ENCODE data around the gene ZNF407. TPM values are rescaled to one million over a fixed set of nuclear protein-coding genes. Genes with fewer than 3 reads are reported as not detected.

The ZNF407 gene
- total RNA-seq, 2 experiments from 2014 or later: 23.2 to 24.7 TPM

GRCh38 chr18:74731097-74731496 lies 133.4 kb downstream of the ZNF407 start:
- no peaks in the 10 kb centered on the region for H3K27me3 ChIP-seq (ENCODE audit: control insufficient read depth in 1 of 2, insufficient read depth in 2 of 2, low read length in 2 of 2)
- CTCF ChIA-PET: no interaction called here

GRCh38 chr18:74732380-74732779 lies 134.7 kb downstream of the ZNF407 start:
- TF ChIP-seq CTCF (IDR thresholded peaks at IDR 0.05): no peak

More at GRCh38 chr18:74731097-74731496, 133.4 kb downstream of the ZNF407 start:
- no peak for TF ChIP-seq CTCF (IDR thresholded peaks at IDR 0.05)
- POLR2A ChIA-PET: no interaction called here
- Histone ChIP-seq H3K9me3 (ENCODE audit: control insufficient read depth in 1 of 2, insufficient read depth in 1 of 2, low read length in 2 of 2) (no peaks in the 10 kb centered on the region), H3K4me3 (ENCODE audit: low read length) (no peak overlapping the region), H3K36me3 (ENCODE audit: insufficient read depth, low read length) (peaks cover 5% of the 10 kb centered on the region), H3K4me1 (ENCODE audit: insufficient read depth, low read length) (no peaks in the 10 kb centered on the region), H3K27ac (ENCODE audit: low read depth in 1 of 2, low read length in 2 of 2) (no peak overlapping the region)
- intact Hi-C loops (cut with DNase I, micrococcal nuclease): no loop called here
- ATAC-seq (ENCODE audit: poor library complexity) (no peak), DNase-seq (no peak)
- Mint-ChIP-seq H3K27me3 (no peaks in the 10 kb centered on the region), H3K4me3 (no peak overlapping the region), H3K27ac (no peak overlapping the region), H3K36me3 (ENCODE audit: low read depth) (peaks cover 44% of the 10 kb centered on the region), H3K4me1 (ENCODE audit: low read depth) (no peaks in the 10 kb centered on the region), H3K9me3 (no peaks in the 10 kb centered on the region)

GRCh38 chr18:74733598-74733997 lies 135.9 kb downstream of the ZNF407 start:
- CTCF ChIA-PET: no interaction called here
- intact Hi-C loops (cut with DNase I, micrococcal nuclease): no loop called here
- Histone ChIP-seq H3K27me3 (ENCODE audit: control insufficient read depth in 1 of 2, insufficient read depth in 2 of 2, low read length in 2 of 2) (no peaks in the 10 kb centered on the region), H3K4me3 (ENCODE audit: low read length) (no peak overlapping the region), H3K27ac (ENCODE audit: low read depth in 1 of 2, low read length in 2 of 2) (no peak overlapping the region), H3K4me1 (ENCODE audit: insufficient read depth, low read length) (no peaks in the 10 kb centered on the region), H3K36me3 (ENCODE audit: insufficient read depth, low read length) (peaks cover under 1% of the 10 kb centered on the region), H3K9me3 (ENCODE audit: control insufficient read depth in 1 of 2, insufficient read depth in 1 of 2, low read length in 2 of 2) (no peaks in the 10 kb centered on the region)
- Mint-ChIP-seq H3K9me3 (no peaks in the 10 kb centered on the region), H3K36me3 (ENCODE audit: low read depth) (peaks cover 24% of the 10 kb centered on the region), H3K4me3 (no peak overlapping the region), H3K27me3 (no peaks in the 10 kb centered on the region), H3K27ac (no peak overlapping the region), H3K4me1 (ENCODE audit: low read depth) (no peaks in the 10 kb centered on the region)
- TF ChIP-seq CTCF (IDR thresholded peaks at IDR 0.05): no peak
- ATAC-seq (ENCODE audit: poor library complexity): no peak
- POLR2A ChIA-PET: no interaction called here
- DNase-seq: no peak

More at GRCh38 chr18:74732380-74732779, 134.7 kb downstream of the ZNF407 start:
- ChIA-PET CTCF (no interaction called here), POLR2A (no interaction called here)
- Histone ChIP-seq H3K4me1 (ENCODE audit: insufficient read depth, low read length) (no peaks in the 10 kb centered on the region), H3K27ac (ENCODE audit: low read depth in 1 of 2, low read length in 2 of 2) (no peak overlapping the region), H3K27me3 (ENCODE audit: control insufficient read depth in 1 of 2, insufficient read depth in 2 of 2, low read length in 2 of 2) (no peaks in the 10 kb centered on the region), H3K36me3 (ENCODE audit: insufficient read depth, low read length) (peaks cover 5% of the 10 kb centered on the region), H3K4me3 (ENCODE audit: low read length) (no peak overlapping the region), H3K9me3 (ENCODE audit: control insufficient read depth in 1 of 2, insufficient read depth in 1 of 2, low read length in 2 of 2) (no peaks in the 10 kb centered on the region)
- DNase-seq (no peak), ATAC-seq (ENCODE audit: poor library complexity) (no peak)
- Mint-ChIP-seq H3K27ac (no peak overlapping the region), H3K27me3 (no peaks in the 10 kb centered on the region), H3K36me3 (ENCODE audit: low read depth) (peaks cover 36% of the 10 kb centered on the region), H3K4me1 (ENCODE audit: low read depth) (no peaks in the 10 kb centered on the region), H3K4me3 (no peak overlapping the region), H3K9me3 (no peaks in the 10 kb centered on the region)
- intact Hi-C loops (cut with DNase I, micrococcal nuclease): no loop called here
